ENCODE measurements around the gene PTGDS. TPM values are rescaled to one million over a fixed set of nuclear protein-coding genes. Genes with fewer than 3 reads are reported as not detected.
A peak's percentile ranks its signal among the peaks of the same experiment; 100 is the strongest.

The PTGDS gene
- total RNA-seq, 2 experiments from 2014 or later: not detected

GRCh38 chr9:136978865-136979544 lies 1.7 kb downstream of the PTGDS start:
- no peaks in the 10 kb centered on the region for H3K36me3 Mint-ChIP-seq (ENCODE audit: low read depth)
- no peaks in the 10 kb centered on the region for H3K9me3 Mint-ChIP-seq (ENCODE audit: low read depth)
- DNase-seq: no peak
- intact Hi-C loops (cut with DNase I, micrococcal nuclease): loop anchor here (1.0 kb wide), 9 partner anchors 13 to 482 kb away; partner anchors contain the start of genes PAXX (in 2 of the 2), PHPT1 (in 1 of the 2), TMEM141 (in 1 of the 2) and TRAF2 (in 1 of the 2)
- CTCF ChIA-PET: interaction anchor here (0.6 to 1.9 kb wide), 5 partner anchors 13 to 56 kb away, joined by 3 to 15 read pairs (median 3); partner anchors contain the start of genes CLIC3 and PAXX
- no peak overlapping the region for H3K4me3 Mint-ChIP-seq
- POLR2A ChIA-PET: interaction anchor here (0.8 kb wide), 1 partner anchor 13 kb away, joined by 4 read pairs; the partner anchor contains the start of gene PAXX
- ATAC-seq: no peak
- H3K27ac Mint-ChIP-seq: no peak overlapping the region
- H3K4me1 Mint-ChIP-seq: peaks cover 13% of the 10 kb centered on the region
- peaks cover 4% of the 10 kb centered on the region for H3K27me3 Mint-ChIP-seq

- Mint-ChIP-seq H3K27me3 (peaks cover 5% of the 10 kb centered on the region), H3K4me1 (peaks cover 11% of the 10 kb centered on the region), H3K9me3 (ENCODE audit: low read depth) (no peaks in the 10 kb centered on the region), H3K36me3 (ENCODE audit: low read depth) (no peaks in the 10 kb centered on the region), H3K4me3 (no peak overlapping the region), H3K27ac (no peak overlapping the region)
- ChIA-PET CTCF (interaction anchor here (0.6 to 0.9 kb wide), 2 partner anchors 55 to 566 kb away, joined by 3 read pairs; no protein-coding TSS in a partner anchor), POLR2A (no interaction called here)
- intact Hi-C loops (cut with DNase I, micrococcal nuclease): no loop called here
- no peak for ATAC-seq
- DNase-seq: no peak
Observed at GRCh38 chr9:136979769-136980587, 2.7 kb downstream of the PTGDS start.

DNA sequence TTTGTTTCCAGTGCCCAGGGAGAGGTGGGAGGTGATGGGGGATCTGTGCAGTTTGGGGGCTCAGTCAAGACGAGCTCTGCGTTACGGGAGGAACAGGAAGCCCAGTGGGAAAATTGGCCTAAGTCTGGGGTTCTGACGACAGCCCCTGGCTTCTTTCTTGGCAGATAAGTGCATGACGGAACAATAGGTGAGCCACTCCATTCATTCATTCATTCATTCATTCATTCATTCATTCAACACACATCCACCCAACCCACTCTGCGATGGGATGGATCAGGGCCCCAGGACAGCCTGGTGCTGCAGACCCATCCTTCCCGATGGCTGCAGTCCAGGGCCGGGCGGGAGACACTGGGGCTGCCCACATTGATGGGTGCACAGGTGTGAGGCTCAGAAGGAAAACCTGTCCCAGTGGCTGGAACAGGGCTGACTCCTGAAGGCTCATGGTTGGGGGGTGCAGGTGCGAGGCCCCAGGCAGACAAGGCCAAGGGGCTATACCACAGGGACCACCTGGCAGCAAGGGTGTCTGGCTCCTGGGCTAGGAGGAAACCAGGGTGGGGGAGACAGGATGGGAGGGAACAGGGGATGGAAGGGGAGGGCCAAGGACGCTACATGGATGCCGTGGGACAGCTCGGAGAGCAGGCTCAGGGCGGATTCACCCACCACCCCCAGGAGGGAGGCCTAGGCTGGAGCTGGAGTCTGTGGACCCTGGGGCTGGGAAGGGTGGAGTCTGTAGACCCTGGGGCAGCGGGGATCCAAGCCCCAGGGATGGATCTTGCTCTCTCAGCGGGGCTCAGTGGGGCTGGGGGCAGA lies 3.6 kb downstream of the PTGDS start:
- Mint-ChIP-seq H3K27ac (no peak overlapping the region), H3K36me3 (ENCODE audit: low read depth) (no peaks in the 10 kb centered on the region), H3K4me1 (peaks cover 5% of the 10 kb centered on the region), H3K27me3 (peaks cover 5% of the 10 kb centered on the region), H3K4me3 (no peak overlapping the region), H3K9me3 (ENCODE audit: low read depth) (no peaks in the 10 kb centered on the region)
- ChIA-PET POLR2A (no interaction called here), CTCF (interaction anchor here (0.6 kb wide), 1 partner anchor 567 kb away, joined by 3 read pairs; no protein-coding TSS in a partner anchor)
- ATAC-seq: no peak
- intact Hi-C loops (cut with DNase I, micrococcal nuclease): no loop called here
- DNase-seq: no peak

- H3K27me3 Mint-ChIP-seq: peaks cover 10% of the 10 kb centered on the region
Observed at GRCh38 chr9:136981588-136982231, 4.4 kb downstream of the PTGDS start.

GRCh38 chr9:136982232-136983051 lies 5.1 kb downstream of the PTGDS start, which contains the start of gene LCNL1:
Gene LCNL1 (plus strand): TSS chr9:136982993. CDS start chr9:136983587, 594 bp downstream.
- H3K27me3 Mint-ChIP-seq: peaks cover 10% of the 10 kb centered on the region

More at GRCh38 chr9:136981588-136982231, 4.4 kb downstream of the PTGDS start:
- ChIA-PET POLR2A (no interaction called here), CTCF (interaction anchor here (1.2 kb wide), 1 partner anchor 48 kb away, joined by 3 read pairs; no protein-coding TSS in a partner anchor)
- no peaks in the 10 kb centered on the region for H3K4me1 Mint-ChIP-seq
- ATAC-seq (no peak), DNase-seq (no peak)
- H3K4me3 Mint-ChIP-seq: no peak overlapping the region
- H3K27ac Mint-ChIP-seq: no peak overlapping the region
- H3K9me3 Mint-ChIP-seq (ENCODE audit: low read depth): no peaks in the 10 kb centered on the region
- H3K36me3 Mint-ChIP-seq (ENCODE audit: low read depth): no peaks in the 10 kb centered on the region
- intact Hi-C loops (cut with DNase I, micrococcal nuclease): no loop called here

DNA sequence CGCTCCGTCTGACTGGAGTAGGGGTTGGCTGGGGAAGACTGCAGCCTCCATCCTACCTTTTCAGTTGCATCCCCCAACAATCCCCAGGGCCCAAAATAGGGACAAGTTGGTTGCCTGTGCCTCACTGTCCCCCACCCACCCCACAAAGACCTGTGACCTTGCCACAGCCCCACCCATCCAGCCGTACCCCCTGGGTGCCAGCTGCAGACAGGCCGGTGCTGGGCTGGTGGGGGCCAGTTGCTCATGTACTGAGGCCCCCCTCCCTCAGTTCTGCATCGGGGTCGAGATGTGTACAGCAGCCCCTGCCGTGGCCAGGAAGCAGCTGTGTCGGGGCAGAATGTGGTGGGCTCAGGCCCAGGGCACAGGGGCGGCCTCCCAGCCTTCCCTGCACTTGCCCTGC lies 5.9 kb downstream of the PTGDS start:
- no peaks in the 10 kb centered on the region for H3K4me1 Mint-ChIP-seq
- H3K27ac Mint-ChIP-seq: no peak overlapping the region
- no peak for DNase-seq
- H3K9me3 Mint-ChIP-seq (ENCODE audit: low read depth): no peaks in the 10 kb centered on the region
- intact Hi-C loops (cut with DNase I, micrococcal nuclease): no loop called here
- no peak overlapping the region for H3K4me3 Mint-ChIP-seq
- CTCF ChIA-PET: no interaction called here
- ATAC-seq: no peak
- peaks cover 13% of the 10 kb centered on the region for H3K27me3 Mint-ChIP-seq
- no peaks in the 10 kb centered on the region for H3K36me3 Mint-ChIP-seq (ENCODE audit: low read depth)
- POLR2A ChIA-PET: no interaction called here

More at GRCh38 chr9:136982232-136983051, 5.1 kb downstream of the PTGDS start, which contains the start of gene LCNL1:
- no peak within 1 kb of the TSS for H3K27ac Mint-ChIP-seq
- H3K4me1 Mint-ChIP-seq: no peaks in the 10 kb centered on the region
- intact Hi-C loops (cut with DNase I, micrococcal nuclease): no loop called here
- H3K9me3 Mint-ChIP-seq (ENCODE audit: low read depth): no peaks in the 10 kb centered on the region
- ChIA-PET CTCF (interaction anchor here (0.5 to 1.2 kb wide), 3 partner anchors 47 to 194 kb away, joined by 3 read pairs; no protein-coding TSS in a partner anchor), POLR2A (no interaction called here)
- H3K36me3 Mint-ChIP-seq (ENCODE audit: low read depth): no peaks in the 10 kb centered on the region
- no peak for ATAC-seq
- no peak within 1 kb of the TSS for H3K4me3 Mint-ChIP-seq
- DNase-seq: no peak

DNA sequence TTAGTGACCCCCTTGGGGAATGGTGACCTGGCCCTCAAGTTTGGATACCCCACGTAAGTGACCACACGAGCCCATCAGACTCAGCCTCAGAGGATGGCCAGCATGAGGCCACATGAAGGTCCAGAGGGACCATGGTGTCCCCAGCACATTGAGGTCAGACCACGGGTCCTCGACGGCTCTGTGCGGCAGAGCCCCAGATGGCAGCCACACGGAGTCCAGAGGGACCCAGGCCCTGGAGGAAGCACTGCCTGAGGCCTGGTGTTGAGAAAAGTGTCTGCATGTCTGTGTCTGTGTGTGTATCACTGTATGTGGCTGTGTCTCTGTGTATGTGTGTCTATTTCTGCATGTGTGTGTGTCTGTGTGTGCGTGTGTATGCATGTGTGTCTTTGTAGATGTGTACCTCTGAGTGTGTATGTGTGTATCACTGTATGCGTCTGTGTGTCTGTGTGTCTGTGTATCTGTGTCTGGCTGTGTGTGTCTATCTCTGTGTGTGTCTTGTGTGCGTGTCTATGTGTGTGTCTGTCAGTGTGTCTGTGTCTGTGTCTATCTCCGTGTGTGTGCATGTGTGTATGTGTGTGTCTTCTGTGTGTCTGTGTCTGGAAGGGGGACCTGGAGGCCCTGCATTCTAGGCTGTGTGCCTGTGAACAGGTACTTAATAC lies 6.5 kb downstream of the PTGDS start:
- no peaks in the 10 kb centered on the region for H3K4me1 Mint-ChIP-seq
- ATAC-seq (no peak), DNase-seq (no peak)
- H3K9me3 Mint-ChIP-seq (ENCODE audit: low read depth): no peaks in the 10 kb centered on the region
- POLR2A ChIA-PET: no interaction called here
- peaks cover 13% of the 10 kb centered on the region for H3K27me3 Mint-ChIP-seq
- no peak overlapping the region for H3K4me3 Mint-ChIP-seq
- CTCF ChIA-PET: no interaction called here
- H3K36me3 Mint-ChIP-seq (ENCODE audit: low read depth): no peaks in the 10 kb centered on the region
- intact Hi-C loops (cut with DNase I, micrococcal nuclease): no loop called here
- H3K27ac Mint-ChIP-seq: no peak overlapping the region

DNA sequence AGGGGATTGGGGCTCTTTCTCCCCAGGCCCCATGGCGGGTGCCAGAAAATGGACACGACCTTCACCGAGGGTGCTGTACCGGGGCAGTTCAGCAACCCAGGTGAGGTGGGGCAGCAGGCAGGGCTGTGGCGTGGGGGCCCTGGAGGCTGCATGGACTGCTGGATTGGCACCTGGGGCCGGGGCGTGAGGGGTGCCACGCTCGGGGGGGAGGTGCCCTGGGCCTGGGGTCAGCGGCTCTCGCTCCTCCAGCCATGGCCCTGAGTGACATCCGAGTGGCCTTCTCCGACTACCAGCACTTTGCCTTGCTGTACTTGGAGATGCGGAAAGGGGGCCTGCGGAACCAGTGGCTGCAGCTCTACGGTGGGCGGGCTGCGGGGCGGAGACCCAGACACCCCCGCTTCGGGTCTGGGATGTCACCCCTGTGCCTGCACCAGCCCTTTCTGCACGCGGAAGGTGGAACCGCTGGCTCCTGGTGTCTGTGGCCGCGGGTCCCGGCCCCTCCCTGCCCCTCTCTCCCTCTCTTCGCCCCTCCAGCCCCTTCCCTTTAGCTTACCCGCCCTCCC lies 7.2 kb downstream of the PTGDS start:
- no peak for ATAC-seq
- Mint-ChIP-seq H3K27me3 (peaks cover 13% of the 10 kb centered on the region), H3K27ac (no peak overlapping the region), H3K36me3 (ENCODE audit: low read depth) (no peaks in the 10 kb centered on the region), H3K4me1 (no peaks in the 10 kb centered on the region), H3K4me3 (no peak overlapping the region), H3K9me3 (ENCODE audit: low read depth) (no peaks in the 10 kb centered on the region)
- POLR2A ChIA-PET: interaction anchor here (0.6 kb wide), 1 partner anchor 216 kb away, joined by 3 read pairs; the partner anchor contains the start of gene TPRN
- CTCF ChIA-PET: interaction anchor here (1.0 kb wide), 1 partner anchor 11 kb away, joined by 3 read pairs; the partner anchor contains the start of gene CLIC3
- no peak for DNase-seq
- intact Hi-C loops (cut with DNase I, micrococcal nuclease): no loop called here

GRCh38 chr9:136985027-136985602 lies 7.8 kb downstream of the PTGDS start:
- no peak overlapping the region for H3K4me3 Mint-ChIP-seq
- H3K27ac Mint-ChIP-seq: no peak overlapping the region
- no peak for DNase-seq
- ChIA-PET CTCF (interaction anchor here (1.0 kb wide), 1 partner anchor 11 kb away, joined by 3 read pairs; the partner anchor contains the start of gene CLIC3), POLR2A (interaction anchor here (0.6 kb wide), 1 partner anchor 216 kb away, joined by 3 read pairs; the partner anchor contains the start of gene TPRN)
- no peaks in the 10 kb centered on the region for H3K9me3 Mint-ChIP-seq (ENCODE audit: low read depth)
- intact Hi-C loops (cut with DNase I, micrococcal nuclease): no loop called here
- H3K4me1 Mint-ChIP-seq: no peaks in the 10 kb centered on the region
- no peaks in the 10 kb centered on the region for H3K36me3 Mint-ChIP-seq (ENCODE audit: low read depth)
- peaks cover 13% of the 10 kb centered on the region for H3K27me3 Mint-ChIP-seq
- ATAC-seq: peak; percentile 11

Data from activated CD4-positive, alpha-beta T cell treated with anti-CD3 and anti-CD28 coated beads for 36 hours (primary cell).